PC-9 (cell line): ENCODE data around the gene SLC9A3.

Experiments used
- EZH2 ChIP-seq: fragments of 200-600 bp; sonication (generic); IDR thresholded peaks from 2 replicates; pipeline ENCODE4 v1.8.0; 2017; ENCODE audit warnings: antibody characterized with exemption, low read depth
- TF ChIP-seq, protein P1 (sequence below): fragments of 200-600 bp; sonication (generic); conservative IDR thresholded peaks from 2 replicates; pipeline ENCODE4 v1.6.1; 2017; ENCODE audit warnings: mixed run types, antibody characterized with exemption, mild to moderate bottlenecking, moderate library complexity

DNA sequence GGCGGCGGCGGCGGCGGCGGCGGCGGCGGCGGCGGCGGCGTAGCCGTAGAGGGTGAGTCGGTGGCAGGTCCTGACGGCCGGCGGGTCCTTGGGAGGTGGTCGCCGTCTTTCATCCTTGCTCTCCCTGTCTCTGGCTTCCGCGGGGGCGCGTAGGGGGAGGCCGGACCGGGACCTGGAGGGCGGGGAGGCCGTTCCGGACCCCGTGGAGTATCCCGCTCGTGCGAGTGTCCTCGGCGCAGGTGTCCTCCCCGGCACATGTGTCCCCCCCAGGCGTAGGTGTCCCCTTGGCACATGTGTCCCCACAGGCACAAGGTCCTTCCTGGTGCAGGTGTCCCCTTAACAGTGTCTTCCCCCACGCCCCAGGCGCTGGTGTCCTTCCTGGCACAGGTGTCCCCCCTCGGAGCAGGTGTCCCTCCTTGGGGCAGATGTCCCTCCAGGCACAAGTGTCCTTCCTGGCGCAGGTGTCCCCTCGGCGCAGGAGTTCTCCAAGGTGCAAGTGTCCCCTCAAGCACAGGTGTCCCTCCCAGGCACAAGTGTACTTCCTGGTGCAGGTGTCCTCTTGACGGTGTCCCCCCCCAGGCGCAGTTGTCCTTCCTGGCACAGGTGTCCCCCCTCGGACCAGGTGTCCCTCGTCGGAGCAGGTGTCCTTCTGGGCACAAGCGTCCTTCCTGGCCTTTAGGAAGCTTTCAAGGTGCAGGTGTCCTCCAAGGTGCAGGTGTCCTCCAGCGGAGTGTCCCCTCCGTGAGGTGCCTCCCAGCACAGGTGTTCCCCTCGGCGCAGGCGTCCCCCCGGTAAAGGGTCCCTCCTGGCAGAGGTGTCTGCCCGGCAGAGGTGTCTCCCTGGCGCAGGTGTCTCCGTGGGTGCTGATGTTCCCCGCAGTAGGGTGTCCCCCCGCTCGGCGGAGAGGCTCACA lies 80.8 kb downstream of the SLC9A3 start:
- TF ChIP-seq, protein P1, sequence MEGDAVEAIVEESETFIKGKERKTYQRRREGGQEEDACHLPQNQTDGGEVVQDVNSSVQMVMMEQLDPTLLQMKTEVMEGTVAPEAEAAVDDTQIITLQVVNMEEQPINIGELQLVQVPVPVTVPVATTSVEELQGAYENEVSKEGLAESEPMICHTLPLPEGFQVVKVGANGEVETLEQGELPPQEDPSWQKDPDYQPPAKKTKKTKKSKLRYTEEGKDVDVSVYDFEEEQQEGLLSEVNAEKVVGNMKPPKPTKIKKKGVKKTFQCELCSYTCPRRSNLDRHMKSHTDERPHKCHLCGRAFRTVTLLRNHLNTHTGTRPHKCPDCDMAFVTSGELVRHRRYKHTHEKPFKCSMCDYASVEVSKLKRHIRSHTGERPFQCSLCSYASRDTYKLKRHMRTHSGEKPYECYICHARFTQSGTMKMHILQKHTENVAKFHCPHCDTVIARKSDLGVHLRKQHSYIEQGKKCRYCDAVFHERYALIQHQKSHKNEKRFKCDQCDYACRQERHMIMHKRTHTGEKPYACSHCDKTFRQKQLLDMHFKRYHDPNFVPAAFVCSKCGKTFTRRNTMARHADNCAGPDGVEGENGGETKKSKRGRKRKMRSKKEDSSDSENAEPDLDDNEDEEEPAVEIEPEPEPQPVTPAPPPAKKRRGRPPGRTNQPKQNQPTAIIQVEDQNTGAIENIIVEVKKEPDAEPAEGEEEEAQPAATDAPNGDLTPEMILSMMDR: no peak
- no peak for TF ChIP-seq EZH2
